Upper lobe of left lung (tissue), 4 donors: ENCODE results near the gene PEX11B.

Experiments
- POLR2AphosphoS5 ChIP-seq, 2 donors: sonication (generic); formaldehyde crosslinking; IDR thresholded peaks; one replicate each; pipeline ENCODE4 v1.5.1; 2017; ENCODE audit warnings: antibody characterized with exemption in 2 of 2
- TF ChIP-seq, protein P1 (sequence below), 6 experiments: fragments of 450-650 bp in 4 of 6; fragments of 200-600 bp in 2 of 6; sonication (generic) in 2 of 6; IDR thresholded peaks; one replicate each; pipeline ENCODE4 v1.5.1; 2016 to 2019; ENCODE audit warnings: antibody characterized with exemption in 6 of 6

DNA sequence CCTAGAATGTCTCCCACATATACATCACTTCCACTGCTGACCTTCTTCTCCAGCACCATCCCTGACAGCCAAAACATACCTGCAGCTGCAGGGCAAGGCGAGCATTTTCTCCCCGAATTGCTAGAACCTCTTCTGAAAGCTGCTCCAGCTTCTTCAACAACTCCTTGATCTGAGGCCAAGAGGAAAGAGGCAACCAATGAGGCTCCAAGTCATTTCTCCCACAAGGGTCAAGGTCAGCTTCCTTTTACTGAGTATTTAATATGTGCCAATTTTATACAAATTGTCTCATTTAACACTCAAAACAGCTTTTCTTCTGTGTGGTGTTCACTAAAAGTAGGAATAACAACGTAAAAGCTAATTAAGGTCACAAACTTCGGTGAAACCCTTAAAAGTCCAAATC lies 50.3 kb downstream of the PEX11B start:
- no peak for TF ChIP-seq POLR2AphosphoS5 (IDR thresholded peaks at IDR 0.05)
- TF ChIP-seq, protein P1, sequence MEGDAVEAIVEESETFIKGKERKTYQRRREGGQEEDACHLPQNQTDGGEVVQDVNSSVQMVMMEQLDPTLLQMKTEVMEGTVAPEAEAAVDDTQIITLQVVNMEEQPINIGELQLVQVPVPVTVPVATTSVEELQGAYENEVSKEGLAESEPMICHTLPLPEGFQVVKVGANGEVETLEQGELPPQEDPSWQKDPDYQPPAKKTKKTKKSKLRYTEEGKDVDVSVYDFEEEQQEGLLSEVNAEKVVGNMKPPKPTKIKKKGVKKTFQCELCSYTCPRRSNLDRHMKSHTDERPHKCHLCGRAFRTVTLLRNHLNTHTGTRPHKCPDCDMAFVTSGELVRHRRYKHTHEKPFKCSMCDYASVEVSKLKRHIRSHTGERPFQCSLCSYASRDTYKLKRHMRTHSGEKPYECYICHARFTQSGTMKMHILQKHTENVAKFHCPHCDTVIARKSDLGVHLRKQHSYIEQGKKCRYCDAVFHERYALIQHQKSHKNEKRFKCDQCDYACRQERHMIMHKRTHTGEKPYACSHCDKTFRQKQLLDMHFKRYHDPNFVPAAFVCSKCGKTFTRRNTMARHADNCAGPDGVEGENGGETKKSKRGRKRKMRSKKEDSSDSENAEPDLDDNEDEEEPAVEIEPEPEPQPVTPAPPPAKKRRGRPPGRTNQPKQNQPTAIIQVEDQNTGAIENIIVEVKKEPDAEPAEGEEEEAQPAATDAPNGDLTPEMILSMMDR (IDR thresholded peaks at IDR 0.05) = no peak
